Measurements from ENCODE around the gene SCEL.

GRCh38 chr13:77511552-77511951 is 24.0 kb upstream of the SCEL start:
- no peak for TF ChIP-seq POLR2A (IDR thresholded peaks at IDR 0.05; ENCODE audit: low read depth, low read length)
- no peak for TF ChIP-seq MAX (IDR thresholded peaks at IDR 0.05; ENCODE audit: insufficient read depth, insufficient read length)
- no peak for TF ChIP-seq CTCF (IDR thresholded peaks at IDR 0.05; ENCODE audit: extremely low read depth in 1 of 2, insufficient read depth in 1 of 2, low read depth in 1 of 2, low read length in 2 of 2)
- TF ChIP-seq POLR2AphosphoS5 (IDR thresholded peaks at IDR 0.05; ENCODE audit: insufficient read depth, low read depth, low read length) = no peak
- no peak for TF ChIP-seq EZH2 (IDR thresholded peaks at IDR 0.05; ENCODE audit: borderline replicate concordance, low read depth, low read length, severe bottlenecking)
- TF ChIP-seq MYC (IDR thresholded peaks at IDR 0.05; ENCODE audit: low read depth, low read length) = no peak
- TF ChIP-seq GATA2 (IDR thresholded peaks at IDR 0.05; ENCODE audit: insufficient read depth, insufficient read length, low read depth, low read length) = no peak
- no peak for TF ChIP-seq FOS (IDR thresholded peaks at IDR 0.05; ENCODE audit: borderline replicate concordance, insufficient read depth, low read length)
- peak; percentile 31 for TF ChIP-seq JUN (IDR thresholded peaks at IDR 0.05; ENCODE audit: borderline replicate concordance, insufficient read depth, insufficient read length, low read depth)

All from endothelial cell of umbilical vein (primary cell).